ENCODE measurements around the gene PLA2G4E. TPM values are rescaled to one million over a fixed set of nuclear protein-coding genes. Genes with fewer than 3 reads are reported as not detected.

The PLA2G4E gene
- total and polyA plus RNA-seq, 9 of the 15 experiments (the other 6 are each of a cell fraction or from before 2014, with no cell fraction given) = 0.03 TPM; not detected in 8

DNA sequence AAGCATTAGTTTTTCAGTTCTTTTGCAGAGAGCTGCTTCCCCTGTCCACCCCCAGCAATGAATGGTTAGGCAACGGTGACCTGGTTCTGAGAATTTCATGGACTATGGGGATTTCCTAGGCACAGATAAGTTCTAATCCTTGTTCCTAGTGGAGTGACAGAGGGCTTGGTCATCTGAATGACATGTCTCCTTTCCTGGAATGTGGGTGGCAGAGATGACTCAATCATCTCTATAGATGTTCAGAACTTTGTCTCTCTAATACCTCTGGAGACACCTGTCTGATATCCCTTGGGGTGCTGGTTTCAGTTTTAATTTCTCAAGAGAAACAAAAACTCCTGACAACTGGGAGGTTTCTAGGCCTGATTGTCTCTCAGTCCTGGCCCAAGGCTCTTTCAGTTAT, 10.4 kb downstream of the PLA2G4E start (continued):
- no peak for TF ChIP-seq HBP1 (CRISPR knock-in tag; IDR thresholded peaks at IDR 0.05)
- no peak for TF ChIP-seq ZNF197 (CRISPR knock-in tag; IDR thresholded peaks at IDR 0.05; ENCODE audit: low read depth)
- TF ChIP-seq, protein P1, sequence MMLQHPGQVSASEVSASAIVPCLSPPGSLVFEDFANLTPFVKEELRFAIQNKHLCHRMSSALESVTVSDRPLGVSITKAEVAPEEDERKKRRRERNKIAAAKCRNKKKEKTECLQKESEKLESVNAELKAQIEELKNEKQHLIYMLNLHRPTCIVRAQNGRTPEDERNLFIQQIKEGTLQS (IDR thresholded peaks at IDR 0.05) = peak; percentile 77
- TF ChIP-seq, protein P1 (CRISPR knock-in tag; conservative IDR thresholded peaks at IDR 0.05) = no peak
- TF ChIP-seq PURB (CRISPR knock-in tag; IDR thresholded peaks at IDR 0.05; ENCODE audit: low read depth) = no peak
- TF ChIP-seq, protein P2, sequence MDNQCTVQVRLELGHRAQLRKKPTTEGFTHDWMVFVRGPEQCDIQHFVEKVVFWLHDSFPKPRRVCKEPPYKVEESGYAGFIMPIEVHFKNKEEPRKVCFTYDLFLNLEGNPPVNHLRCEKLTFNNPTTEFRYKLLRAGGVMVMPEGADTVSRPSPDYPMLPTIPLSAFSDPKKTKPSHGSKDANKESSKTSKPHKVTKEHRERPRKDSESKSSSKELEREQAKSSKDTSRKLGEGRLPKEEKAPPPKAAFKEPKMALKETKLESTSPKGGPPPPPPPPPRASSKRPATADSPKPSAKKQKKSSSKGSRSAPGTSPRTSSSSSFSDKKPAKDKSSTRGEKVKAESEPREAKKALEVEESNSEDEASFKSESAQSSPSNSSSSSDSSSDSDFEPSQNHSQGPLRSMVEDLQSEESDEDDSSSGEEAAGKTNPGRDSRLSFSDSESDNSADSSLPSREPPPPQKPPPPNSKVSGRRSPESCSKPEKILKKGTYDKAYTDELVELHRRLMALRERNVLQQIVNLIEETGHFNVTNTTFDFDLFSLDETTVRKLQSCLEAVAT (IDR thresholded peaks at IDR 0.05) = no peak
- TF ChIP-seq ARID1B (IDR thresholded peaks at IDR 0.05) = peak; percentile 43; the same call in 1 of the 2 replicates
- no peak for TF ChIP-seq SRF (CRISPR knock-in tag; IDR thresholded peaks at IDR 0.05)
- TF ChIP-seq ARHGAP35 (IDR thresholded peaks at IDR 0.05; ENCODE audit: partially characterized antibody) = no peak
- TF ChIP-seq ELF1 (tag; IDR thresholded peaks at IDR 0.05) = no peak
- TF ChIP-seq SMARCA4 (IDR thresholded peaks at IDR 0.05) = 0 out of 2 replicates have a peak, but pooled peaks have one; percentile 48
- TF ChIP-seq DPF2 (IDR thresholded peaks at IDR 0.05) = no peak
- no peak for TF ChIP-seq EP300 (IDR thresholded peaks at IDR 0.05; ENCODE audit: low read length)
- TF ChIP-seq CEBPB (tag; IDR thresholded peaks at IDR 0.05) = 0 out of 2 replicates have a peak, but pooled peaks have one; percentile 15
- TF ChIP-seq CTBP1 (IDR thresholded peaks at IDR 0.05; ENCODE audit: borderline replicate concordance) = 0 out of 2 replicates have a peak, but pooled peaks have one; percentile 24
- no peak for TF ChIP-seq E2F1 (CRISPR knock-in tag; IDR thresholded peaks at IDR 0.05)
- TF ChIP-seq FOXA3 (CRISPR knock-in tag; conservative IDR thresholded peaks at IDR 0.05 in 1 of 2, IDR thresholded peaks at IDR 0.05 in 1 of 2) = no peak
- TF ChIP-seq ZBTB8A (IDR thresholded peaks at IDR 0.05; ENCODE audit: partially characterized antibody) = no peak
- peak; percentile 56; the same call in 1 of the 2 replicates for TF ChIP-seq JUND (IDR thresholded peaks at IDR 0.05; ENCODE audit: borderline replicate concordance, low read depth, low read length)
- TF ChIP-seq JUND (tag; IDR thresholded peaks at IDR 0.05; ENCODE audit: borderline replicate concordance, low read depth, low read length) = peak; percentile 23; the same call in 1 of the 3 replicates
- no peak for TF ChIP-seq XRCC5 (IDR thresholded peaks at IDR 0.05; ENCODE audit: low read depth, low read length)
- no peak for TF ChIP-seq SRSF1 (IDR thresholded peaks at IDR 0.05; ENCODE audit: low read depth, low read length)
- no peak for TF ChIP-seq PATZ1 (CRISPR knock-in tag; IDR thresholded peaks at IDR 0.05; ENCODE audit: borderline replicate concordance)
- TF ChIP-seq CC2D1A (IDR thresholded peaks at IDR 0.05) = no peak
